Heart right ventricle (tissue), 16 donors: ENCODE results near the gene DISP3. TPM values are rescaled to one million over a fixed set of nuclear protein-coding genes. Genes with fewer than 3 reads are reported as not detected.

ENCODE experiments used
- ATAC-seq, 8 donors: fragments of 200-7000 bp; cut with Tn5 transposase; one replicate each; pipeline ENCODE4 v1.9.1; 2020; ENCODE audit warnings: mild to moderate bottlenecking in 8 of 8, moderate library complexity in 8 of 8, moderate number of reproducible peaks in 1 of 8
- DNase-seq, 2 donors: peaks; one replicate each; pipeline ENCODE4 v3.0.0-alpha.2; 2020
- H3K27ac ChIP-seq, 10 donors: fragments of 200-600 bp; sonication (generic) in 2 of 10; one replicate each; pipeline versions ENCODE4 v1.5.0 to v1.8.0; 2020 to 2022; ENCODE audit warnings: mild to moderate bottlenecking in 3 of 10
- H3K27me3 ChIP-seq, 7 donors: fragments of 200-600 bp; one replicate each; pipeline ENCODE4 v1.8.0; 2021 to 2022; ENCODE audit warnings: mild to moderate bottlenecking in 2 of 7
- H3K36me3 ChIP-seq, 9 donors: fragments of 200-600 bp; sonication (generic) in 1 of 9; one replicate each; pipeline versions ENCODE4 v1.5.0 to v1.8.0; 2020 to 2022; ENCODE audit warnings: mild to moderate bottlenecking in 2 of 9
- H3K4me1 ChIP-seq, 9 donors: fragments of 200-600 bp; sonication (generic) in 1 of 9; one replicate each; pipeline versions ENCODE4 v1.5.0 to v1.8.0; 2020 to 2022; ENCODE audit warnings: mild to moderate bottlenecking in 4 of 9
- H3K4me3 ChIP-seq, 10 donors: fragments of 200-600 bp; sonication (generic) in 2 of 10; one replicate each; pipeline versions ENCODE4 v1.5.0 to v1.8.0; 2020 to 2022; ENCODE audit warnings: mild to moderate bottlenecking in 7 of 10, moderate library complexity in 2 of 10
- H3K9me3 ChIP-seq, 11 donors: fragments of 200-600 bp in 10 of 11; sonication (generic) in 2 of 11; one replicate each; pipeline versions ENCODE4 v1.5.0 to v1.8.0; 2013 to 2022; ENCODE audit warnings: mild to moderate bottlenecking in 2 of 11, control low read depth in 1 of 11, moderate library complexity in 1 of 11
- WGBS, 2 donors: extraction: QIAGEN DNeasy Blood & Tissue Kit; methylation state at CpG; one replicate each; pipeline ENCODE4 v1.1.7; 2013; ENCODE audit warnings: inconsistent platforms in 1 of 2; 5-methylcytosine and 5-hydroxymethylcytosine counted together
- intact Hi-C, 10 donors: fragments of 100-400 bp; cut with DNase I; formaldehyde crosslinking; loops; one replicate each; pipeline versions ENCODE4 v1.11.1 to v1.14.2; 2022
- polyA plus RNA-seq, 2 donors: library from polyadenylated mRNA; stranded (reverse); fragments of 200-250 nt; gene quantifications; one replicate each; pipeline ENCODE4 v1.2.3, GENCODE V29; 2013
- total RNA-seq, 10 donors: library from RNA; stranded (reverse); fragmentation: NEBNext Ultra II Directional in 3 of 10; extraction: Animal tissue kit (Norgen Biotek cat#: 25700) in 3 of 10; gene quantifications; one replicate each; pipeline versions ENCODE4 v1.2.1 to v1.2.4, GENCODE V29; 2021 to 2023
- TF ChIP-seq, protein P1 (sequence below), 9 donors: fragments of 200-600 bp; sonication (generic) in 2 of 9; IDR thresholded peaks; one replicate each; pipeline versions ENCODE4 v1.5.0 to v1.8.0; 2021 to 2022; ENCODE audit warnings: antibody characterized with exemption in 9 of 9, mild to moderate bottlenecking in 5 of 9, moderate library complexity in 1 of 9
- donor health status: Arrhythmogenic right ventricular cardiomyopathy.
- donor health status: ischemic (EF 13 %, LVEDD 7.1; RV severe dilation, severe dysfunction).
- donor health status: healthy with polysubstance abuse.
- donor health status: DM: no; HTN: yes; CAD: no.
- donor health status: DM: no; HTN: no; CAD: no.
- donor health status: ischemic (EF 25% LVEDD 6.9; RV normal size, moderate dysfunction).
- donor health status: ischemic (EF 25% LVEDD 5.7; RV mildly dilated, moderate dysfunction).
- donor health status: healthy.
- donor health status: DM: yes; HTN: yes; CAD: no.
- donor health status: Ischemic cardiomyopathy.
- donor health status: ischemic (EF 35%, LVEDD 5.7; RV mildly dilated, moderate dysfunction).
- donor health status: nonischemic (EF 11% LVEDD 7.7; RV severe dilation, severe dysfunction).
- donor health status: DM: yes; HTN: yes; CAD: no.
- donor health status: PGD.
- donor health status: ischemic (EF 29% LVEDD 5.4; RV normal size, mild dysfunction).
- donor health status: nonischemic (EF 23%, LVEDD 6.1; RV moderate dilation, normal function).

The DISP3 gene
- total and polyA plus RNA-seq, 12 donors: 0.05 to 0.22 (median 0.13) TPM; not detected in 5

DNA sequence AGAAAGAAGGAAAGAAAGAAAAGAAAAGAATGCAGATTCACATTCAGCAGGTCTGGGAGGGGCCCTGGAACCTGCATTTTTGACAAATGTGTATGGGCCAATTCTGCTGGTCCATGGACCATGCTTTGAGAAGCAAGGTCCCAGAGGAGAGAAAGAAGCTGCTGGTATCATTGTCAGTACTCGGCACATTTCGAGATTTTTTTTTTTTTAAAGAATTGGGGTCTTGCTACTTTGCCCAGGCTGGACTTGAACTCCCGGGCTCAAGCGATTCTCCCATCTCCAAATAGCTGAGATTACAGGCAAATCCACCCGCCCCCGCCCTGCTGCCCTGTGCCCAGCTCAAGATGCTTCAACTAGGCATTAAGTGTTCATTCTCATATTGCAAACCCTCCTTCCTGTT is 13.6 kb upstream of the DISP3 start:
- H3K9me3 ChIP-seq: no peaks in the 10 kb centered on the region
- ATAC-seq (no peak), DNase-seq (no peak)
- intact Hi-C loops: loop anchor here in 1 of 10 donors (10.0 kb wide), 1 partner anchor 121 kb away; no protein-coding TSS in a partner anchor
- H3K4me3 ChIP-seq: no peak overlapping the region
- H3K27me3 ChIP-seq: peaks cover 0 to 67% (median 27%) of the 10 kb centered on the region in 7 donors
- WGBS, 2 donors: 83 to 86% methylated on average over 6 of the region's 6 CpGs
- no peaks in the 10 kb centered on the region for H3K4me1 ChIP-seq
- no peak overlapping the region for H3K27ac ChIP-seq
- TF ChIP-seq, protein P1, sequence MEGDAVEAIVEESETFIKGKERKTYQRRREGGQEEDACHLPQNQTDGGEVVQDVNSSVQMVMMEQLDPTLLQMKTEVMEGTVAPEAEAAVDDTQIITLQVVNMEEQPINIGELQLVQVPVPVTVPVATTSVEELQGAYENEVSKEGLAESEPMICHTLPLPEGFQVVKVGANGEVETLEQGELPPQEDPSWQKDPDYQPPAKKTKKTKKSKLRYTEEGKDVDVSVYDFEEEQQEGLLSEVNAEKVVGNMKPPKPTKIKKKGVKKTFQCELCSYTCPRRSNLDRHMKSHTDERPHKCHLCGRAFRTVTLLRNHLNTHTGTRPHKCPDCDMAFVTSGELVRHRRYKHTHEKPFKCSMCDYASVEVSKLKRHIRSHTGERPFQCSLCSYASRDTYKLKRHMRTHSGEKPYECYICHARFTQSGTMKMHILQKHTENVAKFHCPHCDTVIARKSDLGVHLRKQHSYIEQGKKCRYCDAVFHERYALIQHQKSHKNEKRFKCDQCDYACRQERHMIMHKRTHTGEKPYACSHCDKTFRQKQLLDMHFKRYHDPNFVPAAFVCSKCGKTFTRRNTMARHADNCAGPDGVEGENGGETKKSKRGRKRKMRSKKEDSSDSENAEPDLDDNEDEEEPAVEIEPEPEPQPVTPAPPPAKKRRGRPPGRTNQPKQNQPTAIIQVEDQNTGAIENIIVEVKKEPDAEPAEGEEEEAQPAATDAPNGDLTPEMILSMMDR (IDR thresholded peaks at IDR 0.05): no peak
- no peaks in the 10 kb centered on the region for H3K36me3 ChIP-seq

GRCh38 chr1:11466416-11466815 is 12.5 kb upstream of the DISP3 start:
- TF ChIP-seq, protein P1 (IDR thresholded peaks at IDR 0.05): no peak
- 67 to 69% methylated on average over 2 of the region's 2 CpGs for WGBS, 2 donors
- peaks cover 0 to 56% (median 20%) of the 10 kb centered on the region in 7 donors for H3K27me3 ChIP-seq
- H3K9me3 ChIP-seq: no peaks in the 10 kb centered on the region
- H3K4me1 ChIP-seq: no peaks in the 10 kb centered on the region
- no peak overlapping the region for H3K27ac ChIP-seq
- intact Hi-C loops: loop anchor here in 1 of 10 donors (10.0 kb wide), 1 partner anchor 122 kb away; no protein-coding TSS in a partner anchor
- H3K36me3 ChIP-seq: no peaks in the 10 kb centered on the region
- no peak overlapping the region for H3K4me3 ChIP-seq
- ATAC-seq (no peak), DNase-seq (no peak)

GRCh38 chr1:11468878-11469277 is 10.1 kb upstream of the DISP3 start:
- 38 to 44% methylated on average over 6 of the region's 6 CpGs for WGBS, 2 donors
- H3K4me3 ChIP-seq: no peak overlapping the region

GRCh38 chr1:11470912-11471311 is 8.0 kb upstream of the DISP3 start:
- no peak for DNase-seq
- intact Hi-C loops: loop anchor here in 2 of 10 donors (10.0 kb wide), 2 partner anchors 164 to 174 kb away; no protein-coding TSS in a partner anchor
- Histone ChIP-seq H3K4me1 (no peaks in the 10 kb centered on the region), H3K27ac (no peak overlapping the region), H3K36me3 (no peaks in the 10 kb centered on the region), H3K9me3 (no peaks in the 10 kb centered on the region), H3K27me3 (peaks cover 0 to 39% (median 7%) of the 10 kb centered on the region in 7 donors), H3K4me3 (no peak overlapping the region)
- 57 to 70% methylated on average over 2 of the region's 2 CpGs for WGBS, 2 donors
- ATAC-seq: no peak
- TF ChIP-seq, protein P1 (IDR thresholded peaks at IDR 0.05): no peak

More at GRCh38 chr1:11468878-11469277, 10.1 kb upstream of the DISP3 start:
- ATAC-seq (no peak), DNase-seq (no peak)
- Histone ChIP-seq H3K4me1 (no peaks in the 10 kb centered on the region), H3K9me3 (no peaks in the 10 kb centered on the region), H3K27me3 (peaks cover 0 to 43% (median 10%) of the 10 kb centered on the region in 7 donors), H3K27ac (no peak overlapping the region), H3K36me3 (no peaks in the 10 kb centered on the region)
- TF ChIP-seq, protein P1 (IDR thresholded peaks at IDR 0.05): no peak
- intact Hi-C loops: loop anchor here in 1 of 10 donors (10.0 kb wide), 1 partner anchor 124 kb away; no protein-coding TSS in a partner anchor
